Epithelial cell of proximal tubule (primary cell): ENCODE results near the gene PHC1. TPM values are rescaled to one million over a fixed set of nuclear protein-coding genes. Genes with fewer than 3 reads are reported as not detected.
"Not testable (repeated sequence)": the region's sequence is repeated elsewhere in the genome, so short reads cannot be mapped to it uniquely, and the experiment has no call there.

Source experiments
- DNase-seq: peaks from one replicate; pipeline ENCODE4 v3.0.0-alpha.2; 2011; ENCODE audit warnings: low read depth
- H3K4me3 ChIP-seq: 2 replicates; pipeline ENCODE4 v1.5.1; 2011; ENCODE audit warnings: low read depth, mild to moderate bottlenecking, low read length
- CTCF ChIP-seq: conservative IDR thresholded peaks from 2 replicates; pipeline ENCODE4 v1.5.1; 2012; ENCODE audit warnings: low read depth, mild to moderate bottlenecking, low read length
- total RNA-seq: library from RNA; depleted of rRNA; stranded (reverse); fragments of >200 nt; gene quantifications from 2 replicates; pipeline ENCODE4 v1.2.3, GENCODE V29; 2015

PHC1 gene
- total RNA-seq, 1 donor from 2014 or later: 31.0 TPM

GRCh38 chr12:8899830-8900229, 14.5 kb upstream of the PHC1 start:
- DNase-seq: no peak
- H3K4me3 ChIP-seq: no peak overlapping the region
- TF ChIP-seq CTCF: no peak

GRCh38 chr12:8902703-8903102, 11.6 kb upstream of the PHC1 start:
- DNase-seq, H3K4me3 ChIP-seq: not testable (repeated sequence)

- no peak for TF ChIP-seq CTCF
- DNase-seq: no peak
- H3K4me3 ChIP-seq: no peak overlapping the region
These were observed 10.7 kb upstream of the PHC1 start for GRCh38 chr12:8903646-8904045.

- no peak overlapping the region for H3K4me3 ChIP-seq
- DNase-seq: no peak
- TF ChIP-seq CTCF: no peak
These were observed 9.6 kb upstream of the PHC1 start for GRCh38 chr12:8904665-8905064.

- TF ChIP-seq CTCF: no peak
- no peak for DNase-seq
- H3K4me3 ChIP-seq: no peak overlapping the region
These were observed 8.8 kb upstream of the PHC1 start for GRCh38 chr12:8905546-8905945.

- TF ChIP-seq CTCF: no peak
These were observed 7.8 kb upstream of the PHC1 start for GRCh38 chr12:8906266-8907180.

GRCh38 chr12:8907513-8907912, 6.8 kb upstream of the PHC1 start:
- H3K4me3 ChIP-seq: no peak overlapping the region
- no peak for TF ChIP-seq CTCF
- no peak for DNase-seq

More at GRCh38 chr12:8906266-8907180, 7.8 kb upstream of the PHC1 start:
- no peak for DNase-seq
- no peak overlapping the region for H3K4me3 ChIP-seq
